ENCODE results near the gene ZNF385D. TPM values are rescaled to one million over a fixed set of nuclear protein-coding genes. Genes with fewer than 3 reads are reported as not detected.

ZNF385D gene
- total RNA-seq, 1 donor from 2014 or later: 0.10 TPM

DNA sequence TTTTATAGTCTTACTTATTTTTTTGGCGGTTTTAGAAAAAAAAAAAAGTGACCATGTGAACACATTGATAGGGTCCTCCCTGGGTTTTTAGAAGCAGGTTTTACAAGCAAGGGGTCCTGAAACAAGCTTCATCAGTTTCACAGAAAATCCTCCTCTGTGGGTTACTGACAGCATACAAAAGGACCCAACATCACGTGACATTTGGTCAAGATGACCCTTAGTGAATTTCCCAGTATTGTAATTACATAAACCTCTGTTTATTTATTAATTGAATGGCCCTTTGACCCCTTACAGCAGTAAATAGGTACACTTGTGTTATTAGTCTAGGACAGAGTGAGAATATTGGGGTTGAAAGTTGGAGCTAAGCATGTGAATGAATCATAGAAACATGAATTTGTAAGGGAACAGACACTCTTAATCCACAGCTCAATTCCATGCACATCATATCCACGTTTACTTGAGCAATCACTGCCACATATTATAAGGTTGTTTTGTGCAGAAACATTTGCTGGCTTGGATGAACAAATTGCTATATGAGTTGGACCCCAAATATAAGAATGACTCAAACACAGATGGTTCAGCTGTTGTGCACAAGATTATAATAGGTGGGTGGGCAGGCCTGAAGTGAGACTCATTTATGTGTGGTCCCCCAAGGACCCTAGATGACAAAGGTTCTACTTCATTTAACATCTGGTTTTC lies 137.5 kb downstream of the ZNF385D start:
- TF ChIP-seq, protein P1, sequence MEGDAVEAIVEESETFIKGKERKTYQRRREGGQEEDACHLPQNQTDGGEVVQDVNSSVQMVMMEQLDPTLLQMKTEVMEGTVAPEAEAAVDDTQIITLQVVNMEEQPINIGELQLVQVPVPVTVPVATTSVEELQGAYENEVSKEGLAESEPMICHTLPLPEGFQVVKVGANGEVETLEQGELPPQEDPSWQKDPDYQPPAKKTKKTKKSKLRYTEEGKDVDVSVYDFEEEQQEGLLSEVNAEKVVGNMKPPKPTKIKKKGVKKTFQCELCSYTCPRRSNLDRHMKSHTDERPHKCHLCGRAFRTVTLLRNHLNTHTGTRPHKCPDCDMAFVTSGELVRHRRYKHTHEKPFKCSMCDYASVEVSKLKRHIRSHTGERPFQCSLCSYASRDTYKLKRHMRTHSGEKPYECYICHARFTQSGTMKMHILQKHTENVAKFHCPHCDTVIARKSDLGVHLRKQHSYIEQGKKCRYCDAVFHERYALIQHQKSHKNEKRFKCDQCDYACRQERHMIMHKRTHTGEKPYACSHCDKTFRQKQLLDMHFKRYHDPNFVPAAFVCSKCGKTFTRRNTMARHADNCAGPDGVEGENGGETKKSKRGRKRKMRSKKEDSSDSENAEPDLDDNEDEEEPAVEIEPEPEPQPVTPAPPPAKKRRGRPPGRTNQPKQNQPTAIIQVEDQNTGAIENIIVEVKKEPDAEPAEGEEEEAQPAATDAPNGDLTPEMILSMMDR (IDR thresholded peaks at IDR 0.05; ENCODE audit: unreplicated experiment): no peak
- Mint-ChIP-seq H3K36me3 (ENCODE audit: insufficient read depth) (no peaks in the 10 kb centered on the region), H3K27me3 (no peaks in the 10 kb centered on the region), H3K9me3 (ENCODE audit: low read depth) (peaks cover 9% of the 10 kb centered on the region), H3K4me1 (ENCODE audit: low read depth) (peaks cover 10% of the 10 kb centered on the region), H3K27ac (no peak overlapping the region), H3K4me3 (ENCODE audit: low read depth) (no peak overlapping the region)
- DNase-seq (ENCODE audit: low spot score, unreplicated experiment): no peak

DNA sequence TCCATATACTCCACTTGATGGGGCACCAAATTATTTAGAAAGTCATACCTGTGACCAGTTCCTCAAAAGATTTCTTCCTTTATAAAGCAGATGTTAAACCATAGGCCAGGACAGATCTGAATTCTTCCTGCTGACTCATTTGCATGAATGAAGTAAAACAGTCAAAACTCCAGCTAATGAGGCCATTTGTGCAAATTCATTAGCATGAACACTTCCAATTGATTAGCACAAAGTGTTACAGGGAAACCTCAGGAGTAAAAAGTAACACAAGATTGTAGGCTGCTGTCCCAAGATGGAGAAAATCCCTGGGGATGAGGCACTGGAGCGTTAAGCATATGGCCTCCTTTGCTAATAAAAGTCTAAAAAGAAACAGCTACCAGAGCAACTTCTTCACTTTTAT lies 149.8 kb downstream of the ZNF385D start:
- H3K36me3 Mint-ChIP-seq (ENCODE audit: insufficient read depth): no peaks in the 10 kb centered on the region
- no peak for DNase-seq (ENCODE audit: low spot score, unreplicated experiment)
- no peaks in the 10 kb centered on the region for H3K4me1 Mint-ChIP-seq (ENCODE audit: low read depth)
- no peaks in the 10 kb centered on the region for H3K27me3 Mint-ChIP-seq
- TF ChIP-seq, protein P1 (IDR thresholded peaks at IDR 0.05; ENCODE audit: unreplicated experiment): no peak
- H3K27ac Mint-ChIP-seq: no peak overlapping the region
- H3K4me3 Mint-ChIP-seq (ENCODE audit: low read depth): no peak overlapping the region
- no peaks in the 10 kb centered on the region for H3K9me3 Mint-ChIP-seq (ENCODE audit: low read depth)

DNA sequence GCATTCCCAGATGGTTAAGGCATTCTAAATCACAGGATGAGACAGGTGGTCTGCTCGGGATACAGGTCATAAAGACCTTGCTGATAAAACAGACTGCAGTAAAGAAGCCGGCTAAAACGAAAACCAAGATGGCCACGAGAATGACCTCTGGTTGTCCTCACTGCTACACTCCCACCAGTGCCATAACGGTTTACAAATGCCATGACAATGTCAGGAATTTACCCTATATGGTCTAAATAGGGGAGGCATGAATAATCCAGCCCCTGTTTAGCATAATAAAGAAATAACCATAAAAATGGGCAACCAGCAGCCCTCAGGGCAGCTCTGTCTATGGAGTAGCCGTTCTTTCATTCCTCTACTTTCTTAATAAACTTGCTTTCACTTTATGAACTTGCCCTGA lies 151.1 kb downstream of the ZNF385D start:
- no peaks in the 10 kb centered on the region for H3K4me1 Mint-ChIP-seq (ENCODE audit: low read depth)
- H3K9me3 Mint-ChIP-seq (ENCODE audit: low read depth): no peaks in the 10 kb centered on the region
- no peaks in the 10 kb centered on the region for H3K27me3 Mint-ChIP-seq
- H3K4me3 Mint-ChIP-seq (ENCODE audit: low read depth): no peak overlapping the region
- no peaks in the 10 kb centered on the region for H3K36me3 Mint-ChIP-seq (ENCODE audit: insufficient read depth)
- no peak for DNase-seq (ENCODE audit: low spot score, unreplicated experiment)
- H3K27ac Mint-ChIP-seq: no peak overlapping the region
- TF ChIP-seq, protein P1 (IDR thresholded peaks at IDR 0.05; ENCODE audit: unreplicated experiment): no peak

DNA sequence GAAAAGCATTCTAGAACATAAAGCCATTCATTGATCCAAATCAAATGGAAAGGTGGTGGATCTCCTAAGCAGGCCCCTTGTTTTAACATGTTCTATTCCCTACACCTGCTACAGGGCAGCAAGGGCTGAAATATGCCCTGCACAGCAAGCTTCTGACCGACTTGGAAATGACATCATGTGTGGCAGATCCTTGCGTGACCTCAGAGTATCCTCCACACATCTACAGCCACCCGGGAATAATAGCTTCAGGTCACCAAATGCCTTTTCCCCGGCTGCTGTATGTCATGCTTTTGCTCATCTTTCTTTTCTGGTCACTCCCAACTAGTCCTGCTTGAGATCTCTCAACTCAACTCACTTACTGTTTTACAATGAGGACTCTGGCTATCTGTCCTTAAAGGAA lies 158.2 kb downstream of the ZNF385D start:
- H3K27ac Mint-ChIP-seq: no peak overlapping the region
- no peak for DNase-seq (ENCODE audit: low spot score, unreplicated experiment)
- no peak overlapping the region for H3K4me3 Mint-ChIP-seq (ENCODE audit: low read depth)
- no peaks in the 10 kb centered on the region for H3K4me1 Mint-ChIP-seq (ENCODE audit: low read depth)
- TF ChIP-seq, protein P1 (IDR thresholded peaks at IDR 0.05; ENCODE audit: unreplicated experiment): no peak
- peaks cover 3% of the 10 kb centered on the region for H3K9me3 Mint-ChIP-seq (ENCODE audit: low read depth)
- no peaks in the 10 kb centered on the region for H3K36me3 Mint-ChIP-seq (ENCODE audit: insufficient read depth)
- no peaks in the 10 kb centered on the region for H3K27me3 Mint-ChIP-seq

DNA sequence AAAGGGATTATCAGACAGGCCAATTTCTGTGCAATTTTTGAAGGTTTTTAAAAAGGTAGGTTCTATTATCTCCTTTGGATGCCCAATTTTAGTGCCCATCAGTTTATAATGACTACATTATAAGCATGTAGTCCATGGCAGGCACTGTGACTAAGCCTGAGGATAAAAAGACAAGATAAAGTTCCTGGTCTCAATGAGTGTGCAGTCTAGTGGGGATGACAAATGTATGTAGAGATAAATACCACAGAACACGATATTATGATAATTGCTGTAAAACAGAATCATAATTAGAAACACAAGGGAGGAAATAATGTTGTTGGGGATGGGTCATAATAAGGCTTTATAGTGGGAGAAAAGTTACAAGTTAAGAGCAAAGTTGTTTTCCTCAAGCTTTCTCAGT lies 163.1 kb downstream of the ZNF385D start:
- DNase-seq (ENCODE audit: low spot score, unreplicated experiment): no peak
- TF ChIP-seq, protein P1 (IDR thresholded peaks at IDR 0.05; ENCODE audit: unreplicated experiment): no peak
- Mint-ChIP-seq H3K4me1 (ENCODE audit: low read depth) (no peaks in the 10 kb centered on the region), H3K27me3 (no peaks in the 10 kb centered on the region), H3K4me3 (ENCODE audit: low read depth) (no peak overlapping the region), H3K9me3 (ENCODE audit: low read depth) (peaks cover 3% of the 10 kb centered on the region), H3K36me3 (ENCODE audit: insufficient read depth) (no peaks in the 10 kb centered on the region), H3K27ac (no peak overlapping the region)

Data from progenitor cell of endocrine pancreas (in vitro differentiated cells).